Mucosa of stomach (tissue), 1 donor: ENCODE measurements around the gene SEMA4A.

Source experiments
- H3K27me3 ChIP-seq: one replicate; pipeline ENCODE4 v1.7.0; 2013; ENCODE audit warnings: mild to moderate bottlenecking, low read length; ENCODE audit not compliant: control insufficient read depth, insufficient read depth
- H3K36me3 ChIP-seq: one replicate; pipeline ENCODE4 v1.7.0; 2013; ENCODE audit warnings: low read length; ENCODE audit not compliant: control insufficient read depth, insufficient read depth
- H3K4me1 ChIP-seq: one replicate; pipeline ENCODE4 v1.7.0; 2013; ENCODE audit warnings: mild to moderate bottlenecking, low read length; ENCODE audit not compliant: control insufficient read depth, insufficient read depth
- H3K4me3 ChIP-seq: one replicate; pipeline ENCODE4 v1.7.0; 2013; ENCODE audit warnings: low read length
- H3K9ac ChIP-seq: one replicate; pipeline ENCODE4 v1.7.0; 2013; ENCODE audit warnings: mild to moderate bottlenecking, low read length, moderate library complexity
- H3K9me3 ChIP-seq: one replicate; pipeline ENCODE4 v1.7.0; 2013; ENCODE audit warnings: mild to moderate bottlenecking, low read length, moderate library complexity; ENCODE audit not compliant: control insufficient read depth
- donor health status: Pancreatic carcinoma.

Gene SEMA4A

DNA sequence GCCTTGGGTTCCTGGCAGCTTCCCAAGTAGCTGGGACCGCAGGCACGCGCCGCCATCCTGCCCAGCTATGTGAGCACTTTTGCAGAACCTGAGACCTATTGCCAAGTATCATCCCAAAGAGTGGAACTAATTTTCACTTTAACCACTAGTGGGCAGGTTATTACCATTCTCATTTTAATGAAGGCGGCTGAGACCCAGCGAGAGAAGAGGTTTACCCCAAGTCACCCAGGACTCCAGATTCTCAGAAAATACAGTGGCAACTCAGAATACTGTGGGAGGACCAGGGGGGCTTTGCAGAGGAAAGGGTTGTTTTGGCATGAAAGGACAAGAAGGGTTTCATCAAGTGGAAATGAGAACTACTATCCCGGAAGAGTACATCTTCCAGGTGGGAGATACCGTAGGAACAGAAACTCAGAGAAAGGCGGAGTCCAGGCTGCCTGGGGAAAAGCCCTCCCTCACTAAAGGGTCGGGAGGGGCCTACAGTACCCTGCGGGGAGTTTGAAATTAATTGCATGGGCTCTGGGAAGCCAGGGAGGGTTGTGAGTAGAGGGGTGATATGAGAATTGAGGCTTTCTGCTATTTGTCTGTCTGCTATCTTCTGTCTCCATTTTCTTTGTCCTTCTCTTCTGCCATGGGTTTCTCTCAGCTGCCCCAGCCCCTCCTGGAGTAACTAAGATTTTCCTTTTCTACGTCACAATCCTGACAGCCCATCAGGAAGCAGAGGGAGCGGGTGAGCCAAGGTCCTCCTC is 7.2 kb upstream of the SEMA4A start:
- peak overlapping the region; percentile 45 for H3K9ac ChIP-seq

GRCh38 chr1:156146769-156147405 is 6.5 kb upstream of the SEMA4A start:
- Histone ChIP-seq H3K9me3 (no peaks in the 10 kb centered on the region), H3K4me1 (peaks cover 14% of the 10 kb centered on the region), H3K36me3 (no peaks in the 10 kb centered on the region), H3K4me3 (no peak overlapping the region), H3K27me3 (peaks cover 6% of the 10 kb centered on the region), H3K9ac (peak overlapping the region; percentile 45)

More for the DNA sequence above, 7.2 kb upstream of the SEMA4A start:
- Histone ChIP-seq H3K9me3 (no peaks in the 10 kb centered on the region), H3K4me1 (peaks cover 14% of the 10 kb centered on the region), H3K4me3 (no peak overlapping the region), H3K27me3 (peaks cover 6% of the 10 kb centered on the region), H3K36me3 (no peaks in the 10 kb centered on the region)

GRCh38 chr1:156148216-156148615 is 5.2 kb upstream of the SEMA4A start:
- H3K4me1 ChIP-seq: peaks cover 19% of the 10 kb centered on the region

GRCh38 chr1:156149374-156150332 is 3.7 kb upstream of the SEMA4A start:
- no peak overlapping the region for H3K9ac ChIP-seq

More at GRCh38 chr1:156148216-156148615, 5.2 kb upstream of the SEMA4A start:
- H3K4me3 ChIP-seq: no peak overlapping the region
- H3K36me3 ChIP-seq: no peaks in the 10 kb centered on the region
- no peak overlapping the region for H3K9ac ChIP-seq
- H3K27me3 ChIP-seq: peaks cover 6% of the 10 kb centered on the region
- H3K9me3 ChIP-seq: no peaks in the 10 kb centered on the region

GRCh38 chr1:156150333-156151011 is 2.9 kb upstream of the SEMA4A start:
- H3K9ac ChIP-seq: no peak overlapping the region
- no peaks in the 10 kb centered on the region for H3K36me3 ChIP-seq
- H3K4me3 ChIP-seq: no peak overlapping the region
- H3K4me1 ChIP-seq: peaks cover 28% of the 10 kb centered on the region
- H3K9me3 ChIP-seq: no peaks in the 10 kb centered on the region
- H3K27me3 ChIP-seq: peaks cover 6% of the 10 kb centered on the region

More at GRCh38 chr1:156149374-156150332, 3.7 kb upstream of the SEMA4A start:
- H3K4me3 ChIP-seq: no peak overlapping the region
- H3K27me3 ChIP-seq: peaks cover 6% of the 10 kb centered on the region
- peaks cover 28% of the 10 kb centered on the region for H3K4me1 ChIP-seq
- H3K36me3 ChIP-seq: no peaks in the 10 kb centered on the region
- H3K9me3 ChIP-seq: no peaks in the 10 kb centered on the region

- Histone ChIP-seq H3K9ac (no peak overlapping the region), H3K9me3 (no peaks in the 10 kb centered on the region), H3K27me3 (peaks cover 6% of the 10 kb centered on the region), H3K4me3 (no peak overlapping the region), H3K36me3 (no peaks in the 10 kb centered on the region), H3K4me1 (peaks cover 25% of the 10 kb centered on the region)
Observed at GRCh38 chr1:156151093-156151688, 2.2 kb upstream of the SEMA4A start.

- no peak overlapping the region for H3K4me3 ChIP-seq
- H3K9ac ChIP-seq: no peak overlapping the region
- H3K4me1 ChIP-seq: peaks cover 15% of the 10 kb centered on the region
- no peaks in the 10 kb centered on the region for H3K9me3 ChIP-seq
- no peaks in the 10 kb centered on the region for H3K36me3 ChIP-seq
- H3K27me3 ChIP-seq: peaks cover 6% of the 10 kb centered on the region
Observed at GRCh38 chr1:156152628-156153027, 757 bp upstream of the SEMA4A start.

- no peaks in the 10 kb centered on the region for H3K36me3 ChIP-seq
- H3K9ac ChIP-seq: peak overlapping the region; percentile 36
- H3K4me3 ChIP-seq: no peak overlapping the region
- peaks cover 4% of the 10 kb centered on the region for H3K27me3 ChIP-seq
- peaks cover 15% of the 10 kb centered on the region for H3K4me1 ChIP-seq
- H3K9me3 ChIP-seq: no peaks in the 10 kb centered on the region
Observed at GRCh38 chr1:156154317-156154749, 948 bp downstream of the SEMA4A start.

GRCh38 chr1:156155756-156156510 is 2.5 kb downstream of the SEMA4A start:
- Histone ChIP-seq H3K27me3 (no peaks in the 10 kb centered on the region), H3K36me3 (no peaks in the 10 kb centered on the region), H3K4me3 (no peak overlapping the region), H3K4me1 (peaks cover 15% of the 10 kb centered on the region), H3K9ac (peak overlapping the region; percentile 5), H3K9me3 (no peaks in the 10 kb centered on the region)

- Histone ChIP-seq H3K27me3 (no peaks in the 10 kb centered on the region), H3K4me3 (no peak overlapping the region), H3K9me3 (no peaks in the 10 kb centered on the region), H3K36me3 (no peaks in the 10 kb centered on the region), H3K4me1 (peaks cover 22% of the 10 kb centered on the region), H3K9ac (no peak overlapping the region)
Observed at GRCh38 chr1:156157506-156157905, 4.1 kb downstream of the SEMA4A start.
